Thyroid gland (tissue), 4 donors: Measurements from ENCODE around the gene ZNF599. TPM values are rescaled to one million over a fixed set of nuclear protein-coding genes. Genes with fewer than 3 reads are reported as not detected.

Experiments
- DNase-seq, 2 donors: peaks; one replicate each; pipeline ENCODE4 v3.0.0-alpha.2; 2019
- H3K27ac ChIP-seq, 3 donors: fragments of 200-600 bp; sonication (generic); 1 replicate in 2 of 3; 2 replicates in 1 of 3; pipeline ENCODE4 v1.5.1; 2016 to 2019; ENCODE audit warnings: mild to moderate bottlenecking in 1 of 3, moderate library complexity in 1 of 3
- H3K27me3 ChIP-seq: fragments of 200-600 bp; sonication (generic); one replicate; pipeline ENCODE4 v1.5.1; 2019
- H3K36me3 ChIP-seq, 2 donors: fragments of 200-600 bp; sonication (generic); one replicate each; pipeline ENCODE4 v1.5.1; 2016 to 2019
- H3K4me1 ChIP-seq, 2 donors: fragments of 200-600 bp; sonication (generic); one replicate each; pipeline ENCODE4 v1.5.1; 2017 to 2019
- H3K4me3 ChIP-seq, 3 donors: fragments of 200-600 bp; sonication (generic); replicated peaks in 1 of 3; 1 replicate in 2 of 3; 2 replicates in 1 of 3; pipeline ENCODE4 v1.5.1; 2016; ENCODE audit warnings: mild to moderate bottlenecking in 1 of 3
- H3K9me3 ChIP-seq: fragments of 200-600 bp; sonication (generic); one replicate; pipeline ENCODE4 v1.5.1; 2017
- CTCF ChIP-seq, 6 experiments: fragments of 200-600 bp in 3 of 6; fragments of 450-650 bp in 3 of 6; sonication (generic) in 3 of 6; IDR thresholded peaks; one replicate each; pipeline ENCODE4 v1.5.1; 2016 to 2019; ENCODE audit warnings: antibody characterized with exemption in 6 of 6, mild to moderate bottlenecking in 2 of 6, inconsistent platforms in 1 of 6, moderate library complexity in 1 of 6
- POLR2A ChIP-seq, 2 donors: fragments of 450-650 bp; IDR thresholded peaks; one replicate each; pipeline ENCODE4 v1.6.1; 2017; ENCODE audit warnings: antibody characterized with exemption in 2 of 2, mild to moderate bottlenecking in 2 of 2, moderate library complexity in 1 of 2
- WGBS, 2 donors: methylation state at CpG; one replicate each; pipeline ENCODE4 v1.1.5; 2017; 5-methylcytosine and 5-hydroxymethylcytosine counted together
- intact Hi-C: fragments of 100-400 bp; cut with DNase I; formaldehyde crosslinking; loops from one replicate; pipeline ENCODE4 v1.15.1; 2023
- total RNA-seq, 4 donors: library from RNA; depleted of rRNA; stranded (reverse); fragments of >200 nt; gene quantifications; one replicate each; pipeline ENCODE4 v1.2.3, GENCODE V29; 2016

ZNF599 gene
- total RNA-seq, 4 donors from 2014 or later: 14.3 to 22.5 (median 17.2) TPM

GRCh38 chr19:34757441-34757840 lies 15.6 kb downstream of the ZNF599 start:
- H3K27me3 ChIP-seq: no peaks in the 10 kb centered on the region
- H3K9me3 ChIP-seq: peaks cover 7% of the 10 kb centered on the region
- TF ChIP-seq CTCF (IDR thresholded peaks at IDR 0.05) (no peak), POLR2A (IDR thresholded peaks at IDR 0.05) (no peak)
- intact Hi-C loops: no loop called here
- no peak overlapping the region for H3K4me3 ChIP-seq
- DNase-seq: no peak
- H3K27ac ChIP-seq: no peak overlapping the region
- H3K36me3 ChIP-seq: peaks cover 0 to 6% of the 10 kb centered on the region in 2 donors
- H3K4me1 ChIP-seq: no peaks in the 10 kb centered on the region
- 97% methylated on average over 4 of the region's 4 CpGs for WGBS, 2 donors

DNA sequence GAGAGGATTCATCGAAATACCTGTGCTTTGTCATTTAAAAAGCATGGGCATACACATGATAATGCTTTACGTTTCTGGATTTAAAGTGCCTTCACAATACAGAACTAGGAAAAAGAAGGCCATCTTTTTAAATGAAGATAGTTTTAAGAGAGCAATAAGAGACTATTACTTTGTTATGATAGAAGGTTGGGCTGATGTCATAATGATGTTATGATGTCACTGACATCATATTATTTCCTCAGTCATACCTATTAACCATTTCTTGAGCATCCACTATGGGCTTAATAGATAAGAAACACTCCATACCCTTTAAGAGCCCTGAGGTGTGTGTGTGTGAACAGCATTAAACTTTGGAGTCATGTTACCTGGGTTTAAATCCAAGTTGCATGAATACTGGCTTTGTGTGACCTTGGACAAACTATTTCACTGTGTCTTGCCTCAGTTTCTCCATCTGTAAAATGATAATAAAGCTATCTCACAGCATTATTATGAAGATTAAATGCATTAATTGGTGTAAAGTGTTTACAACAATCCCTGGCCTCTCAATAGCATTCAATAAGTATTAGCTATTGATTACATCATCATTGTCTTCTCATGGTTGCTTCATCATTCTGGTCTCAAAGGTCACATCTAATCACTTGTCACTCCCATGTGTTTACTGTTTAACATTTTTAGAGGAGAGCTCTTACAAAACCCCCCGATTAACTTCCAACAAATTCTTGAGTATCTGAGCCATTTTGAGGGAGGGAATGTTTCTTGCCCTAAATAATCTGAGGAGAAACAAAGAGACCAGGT lies 27.9 kb downstream of the ZNF599 start:
- TF ChIP-seq POLR2A (IDR thresholded peaks at IDR 0.05) (no peak), CTCF (IDR thresholded peaks at IDR 0.05) (no peak)
- 89 to 93% methylated on average over 3 of the region's 3 CpGs for WGBS, 2 donors
- no peaks in the 10 kb centered on the region for H3K27me3 ChIP-seq
- H3K27ac ChIP-seq: no peak overlapping the region
- H3K4me3 ChIP-seq: no peak overlapping the region
- H3K4me1 ChIP-seq: no peaks in the 10 kb centered on the region
- peaks cover 4 to 12% of the 10 kb centered on the region in 2 donors for H3K36me3 ChIP-seq
- no peak for DNase-seq
- no peaks in the 10 kb centered on the region for H3K9me3 ChIP-seq
- intact Hi-C loops: no loop called here

DNA sequence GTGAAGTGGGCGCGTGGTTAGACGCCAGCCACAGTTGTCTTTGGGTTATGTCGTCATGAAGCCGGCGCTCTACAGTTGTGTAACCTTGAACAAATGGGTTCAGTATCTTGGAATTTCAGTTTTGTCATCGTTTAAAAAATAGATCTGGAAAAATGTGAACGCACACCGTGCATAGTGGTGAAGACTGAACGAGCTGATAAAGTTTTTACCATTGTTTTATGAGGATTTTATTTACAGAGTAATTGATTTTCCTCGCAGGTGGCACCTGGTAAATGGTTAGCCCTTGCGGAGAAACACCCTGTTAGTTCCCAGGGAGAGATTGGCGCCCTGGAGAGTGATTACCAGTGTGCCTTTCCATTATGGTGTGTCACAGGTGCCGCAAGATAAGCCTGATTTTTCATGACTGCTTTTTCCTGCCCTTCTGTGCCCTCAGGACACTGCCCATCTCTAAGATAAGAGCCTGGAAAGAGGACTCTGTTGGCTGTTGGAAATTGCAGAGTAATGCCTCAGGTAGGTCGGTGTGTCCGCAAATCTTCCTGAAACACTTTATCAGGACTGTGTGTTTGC lies 38.4 kb downstream of the ZNF599 start:
- Histone ChIP-seq H3K27ac (peak overlapping the region; percentile 92 to 99 (median 96)), H3K27me3 (no peaks in the 10 kb centered on the region), H3K36me3 (peaks cover 6 to 8% of the 10 kb centered on the region in 2 donors), H3K4me3 (peak overlapping the region; percentile 62 to 75 (median 66)), H3K4me1 (peaks cover 15 to 19% of the 10 kb centered on the region in 2 donors), H3K9me3 (no peaks in the 10 kb centered on the region)
- TF ChIP-seq CTCF (IDR thresholded peaks at IDR 0.05): no peak
- TF ChIP-seq POLR2A (IDR thresholded peaks at IDR 0.05): no peak
- WGBS, 2 donors: 8 to 13% methylated on average over 16 of the region's 16 CpGs
- intact Hi-C loops: loop anchor here (5.0 kb wide), 1 partner anchor 38 kb away; the partner anchor contains the start of gene ZNF599
- no peak for DNase-seq

DNA sequence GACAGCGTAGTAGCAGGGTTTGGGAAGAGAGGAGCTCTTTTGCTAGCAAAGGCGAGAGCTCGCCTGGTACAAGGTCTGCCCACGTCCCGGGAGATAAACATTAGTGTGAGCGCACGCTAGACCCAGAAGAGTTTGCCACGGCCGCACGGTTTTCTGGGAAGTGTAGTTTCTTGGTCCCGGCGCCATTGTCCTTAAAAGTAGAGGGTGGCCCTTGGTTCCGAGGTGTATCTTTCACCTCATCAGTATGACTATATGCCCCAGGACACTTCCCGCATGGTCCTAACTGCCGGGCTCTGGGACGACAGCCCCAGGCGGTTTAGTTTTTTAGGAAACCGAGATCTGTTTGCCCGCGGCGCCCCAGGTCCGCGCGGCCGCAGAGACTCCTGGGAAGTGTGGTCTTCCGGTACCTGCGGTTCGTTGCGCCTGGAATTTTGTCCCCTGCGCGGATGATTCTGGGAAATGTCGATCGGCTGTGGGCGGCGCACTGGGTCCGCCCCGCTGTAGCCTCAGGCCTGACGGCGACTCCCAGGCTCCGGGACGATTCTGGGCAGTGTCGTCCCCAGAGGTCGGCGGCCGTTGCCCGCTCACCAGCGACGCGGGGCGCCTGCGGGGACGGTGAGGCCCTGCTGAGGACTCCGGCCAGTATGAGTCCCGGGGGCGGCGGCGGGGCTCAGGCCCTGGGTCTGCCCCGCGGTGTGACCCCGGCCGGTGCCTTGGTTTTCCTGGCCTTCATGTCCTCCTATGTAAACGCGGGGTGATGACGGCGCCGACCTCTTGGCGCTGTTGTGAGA lies 39.1 kb downstream of the ZNF599 start, which contains the start of gene ZNF181:
Gene ZNF181 (plus strand): TSS at position 498 of the 791 bp plus-strand sequence. CDS start 795 bp downstream, outside the sequence.
- Histone ChIP-seq H3K4me3 (peak within 1 kb of the TSS; percentile 62 to 75 (median 66)), H3K4me1 (peaks cover 15 to 19% of the 10 kb centered on the region in 2 donors), H3K9me3 (no peaks in the 10 kb centered on the region), H3K27ac (peak within 1 kb of the TSS; percentile 92 to 99 (median 96)), H3K36me3 (peaks cover 0 to 1% of the 10 kb centered on the region in 2 donors), H3K27me3 (no peaks in the 10 kb centered on the region)
- intact Hi-C loops: no loop called here
- TF ChIP-seq POLR2A (IDR thresholded peaks at IDR 0.05) (peak; percentile 10 to 68), CTCF (IDR thresholded peaks at IDR 0.05) (no peak)
- WGBS, 2 donors: 0% methylated on average over 17 to 28 of the region's 67 CpGs
- DNase-seq: peak; percentile 90 to 91
